Daoy (cell line): ENCODE results near the gene SLC24A4. TPM values are rescaled to one million over a fixed set of nuclear protein-coding genes. Genes with fewer than 3 reads are reported as not detected.
A peak's percentile ranks its signal among the peaks of the same experiment; 100 is the strongest.

Experiments
- DNase-seq: peaks from one replicate; pipeline ENCODE4 v3.0.0-alpha.2; 2015; ENCODE audit warnings: low read depth
- total RNA-seq: library from RNA; depleted of rRNA; stranded (reverse); fragments of >200 nt; shearing (Covaris generic); gene quantifications from 2 replicates; pipeline ENCODE4 v1.2.3, GENCODE V29; 2014

Gene SLC24A4
- total RNA-seq, 1 experiment from 2014 or later: not detected

GRCh38 chr14:92458136-92459029, 135.4 kb downstream of the SLC24A4 start:
- no peak for DNase-seq

- no peak for DNase-seq
Observed at GRCh38 chr14:92459030-92459949, 136.3 kb downstream of the SLC24A4 start.

- DNase-seq: no peak
Observed at GRCh38 chr14:92459950-92460421, 137.0 kb downstream of the SLC24A4 start.

- DNase-seq: no peak
Observed at GRCh38 chr14:92460541-92460915, 137.6 kb downstream of the SLC24A4 start.

- DNase-seq: peak; percentile 61
Observed at GRCh38 chr14:92460916-92461579, 138.1 kb downstream of the SLC24A4 start.

- DNase-seq: no peak
Observed at GRCh38 chr14:92461891-92462290, 138.9 kb downstream of the SLC24A4 start.

- no peak for DNase-seq
Observed at GRCh38 chr14:92462568-92462967, 139.6 kb downstream of the SLC24A4 start.

GRCh38 chr14:92463141-92463540, 140.2 kb downstream of the SLC24A4 start:
- no peak for DNase-seq

- no peak for DNase-seq
Observed at GRCh38 chr14:92464156-92464555, 141.2 kb downstream of the SLC24A4 start.

GRCh38 chr14:92464716-92465115, 141.8 kb downstream of the SLC24A4 start:
- no peak for DNase-seq

GRCh38 chr14:92465353-92466055, 142.5 kb downstream of the SLC24A4 start:
- DNase-seq: no peak

- no peak for DNase-seq
Observed at GRCh38 chr14:92466059-92466458, 143.1 kb downstream of the SLC24A4 start.

- no peak for DNase-seq
Observed at GRCh38 chr14:92469515-92469914, 146.6 kb downstream of the SLC24A4 start.

- peak; percentile 48 for DNase-seq
Observed at GRCh38 chr14:92470215-92470614, 147.2 kb downstream of the SLC24A4 start.

GRCh38 chr14:92470811-92471210, 147.8 kb downstream of the SLC24A4 start:
- DNase-seq: no peak

GRCh38 chr14:92471919-92472318, 149.0 kb downstream of the SLC24A4 start:
- DNase-seq: peak; percentile 86

GRCh38 chr14:92472860-92473259, 149.9 kb downstream of the SLC24A4 start:
- no peak for DNase-seq

GRCh38 chr14:92473261-92473968, 150.4 kb downstream of the SLC24A4 start:
- no peak for DNase-seq

GRCh38 chr14:92473969-92474535, 151.1 kb downstream of the SLC24A4 start:
- no peak for DNase-seq

GRCh38 chr14:92475037-92475436, 152.1 kb downstream of the SLC24A4 start:
- DNase-seq: no peak
